ENCODE results near the gene ATXN1L. TPM values are rescaled to one million over a fixed set of nuclear protein-coding genes. Genes with fewer than 3 reads are reported as not detected.

ATXN1L gene
- total and polyA plus RNA-seq, 4 donors: 7.9 to 31.2 (median 20.6) TPM

- H3K27ac ChIP-seq (ENCODE audit: low read depth in 1 of 2, low read length in 2 of 2): no peak overlapping the region
- no peaks in the 10 kb centered on the region for H3K9me3 ChIP-seq (ENCODE audit: control insufficient read depth, low read length)
- H3K4me3 ChIP-seq (ENCODE audit: low read length in 2 of 2): no peak overlapping the region
- WGBS, 2 donors: 78 to 79% methylated on average over 4 of the region's 4 CpGs
- intact Hi-C loops (cut with DNase I): no loop called here
- no peaks in the 10 kb centered on the region for H3K27me3 ChIP-seq (ENCODE audit: control insufficient read depth in 1 of 2, insufficient read depth in 2 of 2, low read length in 1 of 2)
- ATAC-seq (ENCODE audit: low FRiP score): no peak
- no peaks in the 10 kb centered on the region for H3K4me1 ChIP-seq (ENCODE audit: control insufficient read depth in 1 of 2, insufficient read depth in 2 of 2, low read length in 2 of 2)
- DNase-seq: no peak
- H3K36me3 ChIP-seq (ENCODE audit: control insufficient read depth in 1 of 2, insufficient read depth in 2 of 2, low read length in 1 of 2): no peaks in the 10 kb centered on the region
These were observed 27.4 kb downstream of the ATXN1L start for GRCh38 chr16:71873199-71873598.

GRCh38 chr16:71878911-71879310, 33.1 kb downstream of the ATXN1L start:
- intact Hi-C loops (cut with DNase I): no loop called here
- H3K4me1 ChIP-seq (ENCODE audit: control insufficient read depth in 1 of 2, insufficient read depth in 2 of 2, low read length in 2 of 2): no peaks in the 10 kb centered on the region
- 50 to 59% methylated on average over 4 of the region's 4 CpGs for WGBS, 2 donors
- H3K27ac ChIP-seq (ENCODE audit: low read depth in 1 of 2, low read length in 2 of 2): no peak overlapping the region
- ATAC-seq (ENCODE audit: low FRiP score) (no peak), DNase-seq (no peak)
- H3K27me3 ChIP-seq (ENCODE audit: control insufficient read depth in 1 of 2, insufficient read depth in 2 of 2, low read length in 1 of 2): no peaks in the 10 kb centered on the region
- no peaks in the 10 kb centered on the region for H3K9me3 ChIP-seq (ENCODE audit: control insufficient read depth, low read length)
- no peak overlapping the region for H3K4me3 ChIP-seq (ENCODE audit: low read length in 2 of 2)
- H3K36me3 ChIP-seq (ENCODE audit: control insufficient read depth in 1 of 2, insufficient read depth in 2 of 2, low read length in 1 of 2): peaks cover 0 to 2% of the 10 kb centered on the region in 2 donors

- ATAC-seq (ENCODE audit: low FRiP score): no peak
- H3K36me3 ChIP-seq (ENCODE audit: control insufficient read depth in 1 of 2, insufficient read depth in 2 of 2, low read length in 1 of 2): peaks cover 0 to 2% of the 10 kb centered on the region in 2 donors
These were observed 34.4 kb downstream of the ATXN1L start for GRCh38 chr16:71880176-71880575.

GRCh38 chr16:71882505-71883167, 36.9 kb downstream of the ATXN1L start:
- H3K27me3 ChIP-seq (ENCODE audit: control insufficient read depth in 1 of 2, insufficient read depth in 2 of 2, low read length in 1 of 2): no peaks in the 10 kb centered on the region
- H3K4me3 ChIP-seq (ENCODE audit: low read length in 2 of 2): peak overlapping the region; percentile 58 to 86
- no peaks in the 10 kb centered on the region for H3K9me3 ChIP-seq (ENCODE audit: control insufficient read depth, low read length)
- peaks cover 0 to 2% of the 10 kb centered on the region in 2 donors for H3K36me3 ChIP-seq (ENCODE audit: control insufficient read depth in 1 of 2, insufficient read depth in 2 of 2, low read length in 1 of 2)
- H3K27ac ChIP-seq (ENCODE audit: low read depth in 1 of 2, low read length in 2 of 2): peak overlapping the region; percentile 39 to 46
- no peaks in the 10 kb centered on the region for H3K4me1 ChIP-seq (ENCODE audit: control insufficient read depth in 1 of 2, insufficient read depth in 2 of 2, low read length in 2 of 2)
- WGBS, 2 donors: 2 to 3% methylated on average over 9 of the region's 9 CpGs
- intact Hi-C loops (cut with DNase I): loop anchor here (5.0 to 10.0 kb wide), 4 partner anchors 45 to 82 kb away; partner anchors contain the start of gene AP1G1 (in 1 of the 2)
- ATAC-seq (ENCODE audit: low FRiP score): peak; percentile 82
- no peak for DNase-seq

More at GRCh38 chr16:71880176-71880575, 34.4 kb downstream of the ATXN1L start:
- 77 to 78% methylated on average over 4 of the region's 4 CpGs for WGBS, 2 donors
- Histone ChIP-seq H3K27me3 (ENCODE audit: control insufficient read depth in 1 of 2, insufficient read depth in 2 of 2, low read length in 1 of 2) (no peaks in the 10 kb centered on the region), H3K4me3 (ENCODE audit: low read length in 2 of 2) (no peak overlapping the region), H3K27ac (ENCODE audit: low read depth in 1 of 2, low read length in 2 of 2) (no peak overlapping the region), H3K9me3 (ENCODE audit: control insufficient read depth, low read length) (no peaks in the 10 kb centered on the region), H3K4me1 (ENCODE audit: control insufficient read depth in 1 of 2, insufficient read depth in 2 of 2, low read length in 2 of 2) (no peaks in the 10 kb centered on the region)
- DNase-seq: no peak
- intact Hi-C loops (cut with DNase I): loop anchor here (5.0 to 10.0 kb wide), 4 partner anchors 47 to 85 kb away; partner anchors contain the start of gene AP1G1 (in 1 of the 2)

- WGBS, 2 donors: 1% methylated on average over 40 to 46 of the region's 46 CpGs
- intact Hi-C loops (cut with DNase I): loop anchor here (5.0 to 10.0 kb wide), 4 partner anchors 44 to 81 kb away; partner anchors contain the start of gene AP1G1 (in 1 of the 2)
These were observed 37.5 kb downstream of the ATXN1L start for GRCh38 chr16:71883168-71883848.

GRCh38 chr16:71883849-71884638, 38.3 kb downstream of the ATXN1L start, which contains the start of gene ZNF821:
Gene ZNF821, minus strand, starts transcription at chr16:71884182. Its CDS starts 4,236 bp downstream, at chr16:71879946.
- WGBS, 2 donors: 0% methylated on average over 57 to 85 of the region's 85 CpGs
- Histone ChIP-seq H3K27ac (ENCODE audit: low read depth in 1 of 2, low read length in 2 of 2) (peak within 1 kb of the TSS; percentile 83), H3K36me3 (ENCODE audit: control insufficient read depth in 1 of 2, insufficient read depth in 2 of 2, low read length in 1 of 2) (peaks cover 0 to 2% of the 10 kb centered on the region in 2 donors), H3K4me3 (ENCODE audit: low read length in 2 of 2) (peak within 1 kb of the TSS; percentile 58 to 86), H3K4me1 (ENCODE audit: control insufficient read depth in 1 of 2, insufficient read depth in 2 of 2, low read length in 2 of 2) (no peaks in the 10 kb centered on the region), H3K27me3 (ENCODE audit: control insufficient read depth in 1 of 2, insufficient read depth in 2 of 2, low read length in 1 of 2) (no peaks in the 10 kb centered on the region), H3K9me3 (ENCODE audit: control insufficient read depth, low read length) (no peaks in the 10 kb centered on the region)
- DNase-seq (peak; percentile 86 to 92), ATAC-seq (ENCODE audit: low FRiP score) (peak; percentile 93)
- intact Hi-C loops (cut with DNase I): loop anchor here (5.0 to 10.0 kb wide), 4 partner anchors 43 to 81 kb away; partner anchors contain the start of gene AP1G1 (in 1 of the 2)

More at GRCh38 chr16:71883168-71883848, 37.5 kb downstream of the ATXN1L start:
- DNase-seq: peak; percentile 63 to 85
- Histone ChIP-seq H3K4me3 (ENCODE audit: low read length in 2 of 2) (peak overlapping the region; percentile 58 to 86), H3K36me3 (ENCODE audit: control insufficient read depth in 1 of 2, insufficient read depth in 2 of 2, low read length in 1 of 2) (peaks cover 0 to 2% of the 10 kb centered on the region in 2 donors), H3K4me1 (ENCODE audit: control insufficient read depth in 1 of 2, insufficient read depth in 2 of 2, low read length in 2 of 2) (no peaks in the 10 kb centered on the region), H3K9me3 (ENCODE audit: control insufficient read depth, low read length) (no peaks in the 10 kb centered on the region), H3K27ac (ENCODE audit: low read depth in 1 of 2, low read length in 2 of 2) (peak overlapping the region; percentile 64 to 83), H3K27me3 (ENCODE audit: control insufficient read depth in 1 of 2, insufficient read depth in 2 of 2, low read length in 1 of 2) (no peaks in the 10 kb centered on the region)
- peak; percentile 63 for ATAC-seq (ENCODE audit: low FRiP score)

GRCh38 chr16:71885261-71885650, 39.5 kb downstream of the ATXN1L start:
- no peak overlapping the region for H3K27ac ChIP-seq (ENCODE audit: low read depth in 1 of 2, low read length in 2 of 2)
- no peaks in the 10 kb centered on the region for H3K4me1 ChIP-seq (ENCODE audit: control insufficient read depth in 1 of 2, insufficient read depth in 2 of 2, low read length in 2 of 2)
- H3K9me3 ChIP-seq (ENCODE audit: control insufficient read depth, low read length): no peaks in the 10 kb centered on the region
- no peak for DNase-seq
- WGBS, 2 donors: 57 to 64% methylated on average over 4 of the region's 4 CpGs
- no peak for ATAC-seq (ENCODE audit: low FRiP score)
- no peak overlapping the region for H3K4me3 ChIP-seq (ENCODE audit: low read length in 2 of 2)
- H3K36me3 ChIP-seq (ENCODE audit: control insufficient read depth in 1 of 2, insufficient read depth in 2 of 2, low read length in 1 of 2): peaks cover 0 to 2% of the 10 kb centered on the region in 2 donors
- H3K27me3 ChIP-seq (ENCODE audit: control insufficient read depth in 1 of 2, insufficient read depth in 2 of 2, low read length in 1 of 2): no peaks in the 10 kb centered on the region
- intact Hi-C loops (cut with DNase I): loop anchor here in 1 of 2 donors (10.0 kb wide), 1 partner anchor 80 kb away; no protein-coding TSS in a partner anchor

GRCh38 chr16:71889147-71889546, 43.4 kb downstream of the ATXN1L start:
- ATAC-seq (ENCODE audit: low FRiP score) (no peak), DNase-seq (no peak)
- intact Hi-C loops (cut with DNase I): loop anchor here in 1 of 2 donors (10.0 kb wide), 1 partner anchor 76 kb away; no protein-coding TSS in a partner anchor
- Histone ChIP-seq H3K4me1 (ENCODE audit: control insufficient read depth in 1 of 2, insufficient read depth in 2 of 2, low read length in 2 of 2) (no peaks in the 10 kb centered on the region), H3K27me3 (ENCODE audit: control insufficient read depth in 1 of 2, insufficient read depth in 2 of 2, low read length in 1 of 2) (no peaks in the 10 kb centered on the region), H3K27ac (ENCODE audit: low read depth in 1 of 2, low read length in 2 of 2) (no peak overlapping the region), H3K9me3 (ENCODE audit: control insufficient read depth, low read length) (no peaks in the 10 kb centered on the region), H3K36me3 (ENCODE audit: control insufficient read depth in 1 of 2, insufficient read depth in 2 of 2, low read length in 1 of 2) (no peaks in the 10 kb centered on the region), H3K4me3 (ENCODE audit: low read length in 2 of 2) (no peak overlapping the region)
- 96% methylated on average over 3 of the region's 3 CpGs for WGBS, 2 donors

All from aorta (tissue), 5 donors.